Measurements from ENCODE around the gene EHD4.

- no peak for TF ChIP-seq POLR2A (IDR thresholded peaks at IDR 0.05; ENCODE audit: low read length)
- TF ChIP-seq GATA1 (IDR thresholded peaks at IDR 0.05; ENCODE audit: low read depth, low read length): no peak
Observed at GRCh38 chr15:41894791-41895463, 77.4 kb downstream of the EHD4 start.

Data from erythroblast (primary cell).